ENCODE results near the gene POLR1A. TPM values are rescaled to one million over a fixed set of nuclear protein-coding genes. Genes with fewer than 3 reads are reported as not detected.
"Not testable (repeated sequence)": the region's sequence is repeated elsewhere in the genome, so short reads cannot be mapped to it uniquely, and the experiment has no call there.

Gene POLR1A
- total RNA-seq, 6 donors from 2014 or later = 12.0 to 25.8 (median 22.1) TPM

GRCh38 chr2:85994897-85995647, 110.6 kb downstream of the POLR1A start:
- peak overlapping the region in 3 of 4 donors; percentile 41 to 73 (median 68) for H3K27ac ChIP-seq
- no peaks in the 10 kb centered on the region for H3K27me3 ChIP-seq
- no peak for ATAC-seq (ENCODE audit: low FRiP score in 2 of 2)
- 77 to 79% methylated on average over 7 to 8 of the region's 8 CpGs for WGBS, 2 donors
- H3K9me3 ChIP-seq = no peaks in the 10 kb centered on the region
- H3K4me1 ChIP-seq = peaks cover 58 to 68% (median 62%) of the 10 kb centered on the region in 4 donors
- no peak overlapping the region for H3K4me3 ChIP-seq
- TF ChIP-seq POLR2AphosphoS5 (IDR thresholded peaks at IDR 0.05) (no peak), EP300 (IDR thresholded peaks at IDR 0.05) (no peak), POLR2A (IDR thresholded peaks at IDR 0.05) (no peak)
- DNase-seq = no peak
- no peaks in the 10 kb centered on the region for H3K36me3 ChIP-seq

- Histone ChIP-seq H3K27me3 (no peaks in the 10 kb centered on the region), H3K36me3 (no peaks in the 10 kb centered on the region), H3K4me1 (peaks cover 51 to 61% (median 57%) of the 10 kb centered on the region in 4 donors), H3K9me3 (no peaks in the 10 kb centered on the region), H3K27ac (peak overlapping the region; percentile 18 to 73 (median 54)), H3K4me3 (no peak overlapping the region)
- no peak for TF ChIP-seq POLR2AphosphoS5 (IDR thresholded peaks at IDR 0.05)
- TF ChIP-seq EP300 (IDR thresholded peaks at IDR 0.05) = no peak
- TF ChIP-seq CTCF (IDR thresholded peaks at IDR 0.05) = no peak
- no peak for TF ChIP-seq POLR2A (IDR thresholded peaks at IDR 0.05)
- ATAC-seq (ENCODE audit: low FRiP score in 2 of 2) (no peak), DNase-seq (no peak)
- 59 to 82% methylated on average over 3 of the region's 3 CpGs for WGBS, 2 donors
Measured at GRCh38 chr2:85994421-85994777, 111.3 kb downstream of the POLR1A start.

- Histone ChIP-seq H3K4me3 (no peak overlapping the region), H3K27me3 (no peaks in the 10 kb centered on the region), H3K9me3 (no peaks in the 10 kb centered on the region), H3K27ac (no peak overlapping the region), H3K36me3 (no peaks in the 10 kb centered on the region), H3K4me1 (peaks cover 34 to 44% (median 41%) of the 10 kb centered on the region in 4 donors)
- TF ChIP-seq EP300 (IDR thresholded peaks at IDR 0.05) (no peak), POLR2AphosphoS5 (IDR thresholded peaks at IDR 0.05) (no peak), POLR2A (IDR thresholded peaks at IDR 0.05) (no peak), CTCF (IDR thresholded peaks at IDR 0.05) (no peak)
- DNase-seq (no peak), ATAC-seq (ENCODE audit: low FRiP score in 2 of 2) (no peak)
Measured at GRCh38 chr2:85992611-85993010, 113.1 kb downstream of the POLR1A start.

- 96 to 100% methylated on average over 9 of the region's 9 CpGs for WGBS, 2 donors
Measured at GRCh38 chr2:85992053-85992452, 113.6 kb downstream of the POLR1A start.

GRCh38 chr2:85990084-85990483, 115.6 kb downstream of the POLR1A start:
- no peak for ATAC-seq (ENCODE audit: low FRiP score in 2 of 2)
- Histone ChIP-seq H3K4me3 (no peak overlapping the region), H3K4me1 (peaks cover 17 to 21% (median 19%) of the 10 kb centered on the region in 4 donors), H3K27me3 (no peaks in the 10 kb centered on the region), H3K9me3 (no peaks in the 10 kb centered on the region), H3K27ac (no peak overlapping the region), H3K36me3 (no peaks in the 10 kb centered on the region)
- DNase-seq = no peak
- WGBS, 2 donors = 89 to 93% methylated on average over 8 of the region's 8 CpGs
- no peak for TF ChIP-seq CTCF (IDR thresholded peaks at IDR 0.05)
- TF ChIP-seq POLR2A (IDR thresholded peaks at IDR 0.05) = no peak
- TF ChIP-seq POLR2AphosphoS5 (IDR thresholded peaks at IDR 0.05) = no peak
- no peak for TF ChIP-seq EP300 (IDR thresholded peaks at IDR 0.05)

More at GRCh38 chr2:85992053-85992452, 113.6 kb downstream of the POLR1A start:
- not testable (repeated sequence) for DNase-seq; ATAC-seq (ENCODE audit: low FRiP score in 2 of 2); H3K27me3 ChIP-seq; H3K27ac ChIP-seq; H3K4me3 ChIP-seq; H3K36me3 ChIP-seq; H3K9me3 ChIP-seq
- H3K4me1 ChIP-seq = peaks cover 29 to 39% (median 35%) of the 10 kb centered on the region in 4 donors

Measured in upper lobe of left lung (tissue), 6 donors.